ENCODE results near the gene LAMB3.
A peak's percentile ranks its signal among the peaks of the same experiment; 100 is the strongest.

LAMB3 gene

GRCh38 chr1:209616366-209617046 is 35.7 kb downstream of the LAMB3 start:
- no peak for DNase-seq

GRCh38 chr1:209614906-209615305 is 37.3 kb downstream of the LAMB3 start:
- no peak for DNase-seq

- no peak for DNase-seq
Measured at GRCh38 chr1:209614151-209614420, 38.1 kb downstream of the LAMB3 start.

- DNase-seq, result no peak
Measured at GRCh38 chr1:209613400-209614150, 38.6 kb downstream of the LAMB3 start.

- no peak for DNase-seq
Measured at GRCh38 chr1:209612646-209613399, 39.4 kb downstream of the LAMB3 start.

- no peak for DNase-seq
Measured at GRCh38 chr1:209611771-209612570, 40.3 kb downstream of the LAMB3 start.

GRCh38 chr1:209610631-209610905 is 41.7 kb downstream of the LAMB3 start:
- no peak for DNase-seq

GRCh38 chr1:209609791-209610630 is 42.2 kb downstream of the LAMB3 start:
- no peak for DNase-seq

GRCh38 chr1:209609041-209609790 is 43.0 kb downstream of the LAMB3 start:
- DNase-seq, result no peak

- DNase-seq, result no peak
Measured at GRCh38 chr1:209607795-209608178, 44.4 kb downstream of the LAMB3 start.

- peak; percentile 41 for DNase-seq
Measured at GRCh38 chr1:209607102-209607794, 45.0 kb downstream of the LAMB3 start.

- DNase-seq, result no peak
Measured at GRCh38 chr1:209603877-209604276, 48.3 kb downstream of the LAMB3 start.

- peak; percentile 25 for DNase-seq
Measured at GRCh38 chr1:209601809-209602657, 50.2 kb downstream of the LAMB3 start.

- DNase-seq, result no peak
Measured at GRCh38 chr1:209600541-209600940, 51.7 kb downstream of the LAMB3 start.

GRCh38 chr1:209598227-209598626 is 54.0 kb downstream of the LAMB3 start:
- no peak for DNase-seq

- no peak for DNase-seq
Measured at GRCh38 chr1:209597499-209597898, 54.7 kb downstream of the LAMB3 start.

GRCh38 chr1:209595599-209596285 is 56.5 kb downstream of the LAMB3 start:
- no peak for DNase-seq

- DNase-seq, result no peak
Measured at GRCh38 chr1:209595028-209595427, 57.2 kb downstream of the LAMB3 start.

GRCh38 chr1:209594440-209594839 is 57.8 kb downstream of the LAMB3 start:
- no peak for DNase-seq

- DNase-seq, result no peak
Measured at GRCh38 chr1:209593747-209594146, 58.5 kb downstream of the LAMB3 start.
